ENCODE measurements around the gene GCGR. TPM values are rescaled to one million over a fixed set of nuclear protein-coding genes. Genes with fewer than 3 reads are reported as not detected.

The GCGR gene
- total and polyA plus RNA-seq, 2 of the 13 experiments (the other 11 are each of a cell fraction or from before 2014, with no cell fraction given): 0.04 to 0.13 TPM

DNA sequence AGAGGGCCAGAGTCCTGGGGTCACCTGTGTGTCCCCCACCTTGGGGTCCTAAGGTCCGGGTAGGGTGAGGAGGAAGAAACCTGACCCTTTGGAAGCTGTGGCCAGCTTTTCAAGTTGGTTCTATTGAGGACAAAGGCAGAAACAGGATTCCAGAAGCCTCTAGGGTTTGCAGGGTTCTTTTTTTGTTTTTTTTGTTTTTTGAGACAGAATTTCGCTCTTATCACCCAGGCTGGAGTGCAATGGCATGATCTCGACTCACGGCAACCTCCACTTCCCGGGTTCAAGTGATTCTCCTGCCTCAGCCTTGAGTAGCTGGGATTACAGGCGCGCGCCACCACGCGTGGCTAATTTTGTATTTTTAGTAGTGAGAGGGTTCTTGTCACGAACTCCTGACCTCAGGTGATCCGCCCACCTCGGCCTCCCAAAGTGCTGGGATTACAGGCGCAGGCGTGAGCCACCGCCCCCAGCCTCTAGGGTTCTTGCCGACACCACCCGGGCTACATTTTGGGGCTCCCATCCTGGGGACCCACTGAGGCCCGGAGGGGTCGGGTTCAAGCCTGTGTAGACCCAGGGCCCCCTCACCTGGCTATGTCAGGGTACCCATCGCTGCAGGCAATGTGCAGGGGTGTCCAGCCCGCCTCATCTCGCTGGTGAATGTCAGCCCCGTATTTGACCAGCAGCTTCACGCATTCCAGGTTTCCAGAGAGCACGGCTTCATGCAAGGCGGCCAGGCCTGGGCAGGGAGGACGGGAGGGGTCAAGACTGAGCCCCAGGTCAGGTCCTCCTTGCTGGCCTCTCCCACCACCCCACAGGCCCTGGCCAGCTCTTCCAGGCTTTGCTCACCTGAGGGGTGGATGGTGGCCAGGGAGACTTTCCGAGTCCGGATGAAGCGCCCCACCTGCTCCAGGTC, 30.2 kb downstream of the GCGR start:
- H3K4me2 ChIP-seq (ENCODE audit: low read depth, low read length): peak overlapping the region; percentile 84
- CTCF ChIA-PET (ENCODE audit: low intra/inter-chr PET ratio, low total read pairs): no interaction called here
- H4K20me1 ChIP-seq (ENCODE audit: insufficient read depth, low read length): no peaks in the 10 kb centered on the region
- BruUV-seq (replicated peaks): no TSS peak
- peak overlapping the region; percentile 50 to 72 (median 62); a peak in 5 of 6 replicates for H3K4me3 ChIP-seq (replicated peaks in 1 of 3; ENCODE audit: insufficient read depth in 1 of 3, low read depth in 2 of 3, low read length in 3 of 3)
- POLR2A ChIA-PET: interaction anchor here (1.0 to 8.9 kb wide), 34 partner anchors 8 to 269 kb away, joined by 3 to 52 read pairs (median 8); partner anchors contain the start of genes ARHGDIA, ARL16, CCDC137 and CENPX
- 82% methylated on average over 25 of the region's 31 CpGs for WGBS (ENCODE audit: low lambda C conversion rate)
- FAIRE-seq: no peak
- no peaks in the 10 kb centered on the region for H3K9me3 ChIP-seq (ENCODE audit: low read length)
- in situ Hi-C loops (cut with HindIII; ENCODE audit: extremely low pct_ligation_motif_present, low pct_unique_long_range_greater_than_20kb) (no loop called here), intact Hi-C loops (cut with micrococcal nuclease; ENCODE audit: unreplicated experiment) (no loop called here)
- no peak for ATAC-seq
- H2AFZ ChIP-seq (ENCODE audit: low read length): no peak overlapping the region
- no peak for DNase-seq (ENCODE audit: low spot score)
- H3K79me2 ChIP-seq (ENCODE audit: insufficient read depth, low read length): peaks cover 16% of the 10 kb centered on the region
- H3K4me1 ChIP-seq (ENCODE audit: insufficient read depth, low read length): peaks cover 67% of the 10 kb centered on the region
- no peaks in the 10 kb centered on the region for H3K36me3 ChIP-seq (replicated peaks in 1 of 2; ENCODE audit: control insufficient read depth in 1 of 2, insufficient read depth in 2 of 2, low read length in 2 of 2)
- H3K27me3 ChIP-seq (ENCODE audit: control insufficient read depth in 1 of 2, insufficient read depth in 2 of 2, low read length in 2 of 2): no peaks in the 10 kb centered on the region; a peak in 1 of 5 replicates
- peak overlapping the region; percentile 93 for H3K27ac ChIP-seq (ENCODE audit: extremely low read length, insufficient read depth, low read length)
- peak overlapping the region; percentile 79 for H3K9ac ChIP-seq (ENCODE audit: insufficient read depth, low read depth, low read length)
- TF ChIP-seq CAMTA2 (CRISPR knock-in tag; IDR thresholded peaks at IDR 0.05; ENCODE audit: borderline replicate concordance) (peak; percentile 25; the same call in 1 of the 2 replicates), ATF7-NPFF (CRISPR knock-in tag; IDR thresholded peaks at IDR 0.05; ENCODE audit: low read depth) (no peak), PAWR (CRISPR knock-in tag; IDR thresholded peaks at IDR 0.05; ENCODE audit: borderline replicate concordance) (peak; percentile 14; the same call in 1 of the 2 replicates), ZBTB33 (CRISPR knock-in tag; IDR thresholded peaks at IDR 0.05) (0 out of 2 replicates have a peak, but pooled peaks have one; percentile 11), ZEB1 (IDR thresholded peaks at IDR 0.05; ENCODE audit: insufficient replicate concordance, low read depth) (peak; percentile 67), MTA3 (CRISPR knock-in tag; IDR thresholded peaks at IDR 0.05) (no peak), SOX6 (IDR thresholded peaks at IDR 0.05) (no peak), SOX6 (CRISPR knock-in tag; IDR thresholded peaks at IDR 0.05) (0 out of 2 replicates have a peak, but pooled peaks have one; percentile 5), ZNF780A (CRISPR knock-in tag; IDR thresholded peaks at IDR 0.05) (no peak), SAP130 (CRISPR knock-in tag; IDR thresholded peaks at IDR 0.05; ENCODE audit: low read depth) (no peak), ZSCAN29 (CRISPR knock-in tag; conservative IDR thresholded peaks at IDR 0.05) (0 out of 2 replicates have a peak, but pooled peaks have one; percentile 30), MATR3 (CRISPR knock-in tag; IDR thresholded peaks at IDR 0.05) (no peak), ZNF850 (CRISPR knock-in tag; conservative IDR thresholded peaks at IDR 0.05) (0 out of 2 replicates have a peak, but pooled peaks have one; percentile 8), ZNF235 (CRISPR knock-in tag; IDR thresholded peaks at IDR 0.05; ENCODE audit: borderline replicate concordance) (0 out of 2 replicates have a peak, but pooled peaks have one; percentile 9), SNAI1 (CRISPR knock-in tag; IDR thresholded peaks at IDR 0.05; ENCODE audit: borderline replicate concordance) (peak; percentile 80; the same call in 1 of the 2 replicates), ZNF776 (CRISPR knock-in tag; IDR thresholded peaks at IDR 0.05) (0 out of 2 replicates have a peak, but pooled peaks have one; percentile 32)
- TF ChIP-seq, protein P1, sequence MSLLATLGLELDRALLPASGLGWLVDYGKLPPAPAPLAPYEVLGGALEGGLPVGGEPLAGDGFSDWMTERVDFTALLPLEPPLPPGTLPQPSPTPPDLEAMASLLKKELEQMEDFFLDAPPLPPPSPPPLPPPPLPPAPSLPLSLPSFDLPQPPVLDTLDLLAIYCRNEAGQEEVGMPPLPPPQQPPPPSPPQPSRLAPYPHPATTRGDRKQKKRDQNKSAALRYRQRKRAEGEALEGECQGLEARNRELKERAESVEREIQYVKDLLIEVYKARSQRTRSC (CRISPR knock-in tag; IDR thresholded peaks at IDR 0.05; ENCODE audit: low read depth): 0 out of 2 replicates have a peak, but pooled peaks have one; percentile 7
- TF ChIP-seq, protein P2, sequence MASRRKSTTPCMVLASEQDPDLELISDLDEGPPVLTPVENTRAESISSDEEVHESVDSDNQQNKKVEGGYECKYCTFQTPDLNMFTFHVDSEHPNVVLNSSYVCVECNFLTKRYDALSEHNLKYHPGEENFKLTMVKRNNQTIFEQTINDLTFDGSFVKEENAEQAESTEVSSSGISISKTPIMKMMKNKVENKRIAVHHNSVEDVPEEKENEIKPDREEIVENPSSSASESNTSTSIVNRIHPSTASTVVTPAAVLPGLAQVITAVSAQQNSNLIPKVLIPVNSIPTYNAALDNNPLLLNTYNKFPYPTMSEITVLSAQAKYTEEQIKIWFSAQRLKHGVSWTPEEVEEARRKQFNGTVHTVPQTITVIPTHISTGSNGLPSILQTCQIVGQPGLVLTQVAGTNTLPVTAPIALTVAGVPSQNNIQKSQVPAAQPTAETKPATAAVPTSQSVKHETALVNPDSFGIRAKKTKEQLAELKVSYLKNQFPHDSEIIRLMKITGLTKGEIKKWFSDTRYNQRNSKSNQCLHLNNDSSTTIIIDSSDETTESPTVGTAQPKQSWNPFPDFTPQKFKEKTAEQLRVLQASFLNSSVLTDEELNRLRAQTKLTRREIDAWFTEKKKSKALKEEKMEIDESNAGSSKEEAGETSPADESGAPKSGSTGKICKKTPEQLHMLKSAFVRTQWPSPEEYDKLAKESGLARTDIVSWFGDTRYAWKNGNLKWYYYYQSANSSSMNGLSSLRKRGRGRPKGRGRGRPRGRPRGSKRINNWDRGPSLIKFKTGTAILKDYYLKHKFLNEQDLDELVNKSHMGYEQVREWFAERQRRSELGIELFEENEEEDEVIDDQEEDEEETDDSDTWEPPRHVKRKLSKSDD (CRISPR knock-in tag; IDR thresholded peaks at IDR 0.05; ENCODE audit: low read depth): 0 out of 2 replicates have a peak, but pooled peaks have one; percentile 30

Measured in HepG2 (cell line).